GM23338 (cell line): ENCODE data around the gene ZNF282.

Source experiments
- EZH2 ChIP-seq: fragments of 200-600 bp; sonication (generic); IDR thresholded peaks from one replicate; pipeline ENCODE4 v1.8.0; 2017; ENCODE audit warnings: antibody characterized with exemption, mild to moderate bottlenecking, low read depth; ENCODE audit not compliant: unreplicated experiment
- POLR2AphosphoS5 ChIP-seq: IDR thresholded peaks from 2 replicates; pipeline ENCODE4 v1.6.1; 2016; ENCODE audit warnings: antibody characterized with exemption, low read depth

DNA sequence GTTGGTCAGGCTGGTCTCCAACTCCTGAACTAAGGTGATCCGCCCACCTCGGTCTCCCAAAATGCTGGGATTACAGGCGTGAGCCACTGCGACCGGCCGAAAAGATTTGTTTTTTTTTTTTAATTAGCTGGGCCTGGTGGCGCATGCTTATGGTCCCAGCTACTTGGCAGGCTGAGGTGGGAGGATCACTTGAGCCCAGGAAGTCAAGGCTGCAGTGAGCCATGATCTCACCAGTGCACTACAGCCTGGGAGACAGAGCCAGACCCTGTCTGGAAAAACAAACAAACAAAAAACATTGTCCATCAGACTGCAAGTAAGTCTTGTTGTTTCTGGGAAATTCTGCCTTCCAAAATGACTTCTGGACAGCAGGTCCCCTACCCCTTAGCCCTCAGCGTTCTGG lies 27.8 kb downstream of the ZNF282 start:
- no peak for TF ChIP-seq POLR2AphosphoS5
- no peak for TF ChIP-seq EZH2
